ENCODE data around the gene LCMT2. TPM values are rescaled to one million over a fixed set of nuclear protein-coding genes. Genes with fewer than 3 reads are reported as not detected.

The LCMT2 gene
- total RNA-seq, 1 donor from 2014 or later, result 4.7 TPM

DNA sequence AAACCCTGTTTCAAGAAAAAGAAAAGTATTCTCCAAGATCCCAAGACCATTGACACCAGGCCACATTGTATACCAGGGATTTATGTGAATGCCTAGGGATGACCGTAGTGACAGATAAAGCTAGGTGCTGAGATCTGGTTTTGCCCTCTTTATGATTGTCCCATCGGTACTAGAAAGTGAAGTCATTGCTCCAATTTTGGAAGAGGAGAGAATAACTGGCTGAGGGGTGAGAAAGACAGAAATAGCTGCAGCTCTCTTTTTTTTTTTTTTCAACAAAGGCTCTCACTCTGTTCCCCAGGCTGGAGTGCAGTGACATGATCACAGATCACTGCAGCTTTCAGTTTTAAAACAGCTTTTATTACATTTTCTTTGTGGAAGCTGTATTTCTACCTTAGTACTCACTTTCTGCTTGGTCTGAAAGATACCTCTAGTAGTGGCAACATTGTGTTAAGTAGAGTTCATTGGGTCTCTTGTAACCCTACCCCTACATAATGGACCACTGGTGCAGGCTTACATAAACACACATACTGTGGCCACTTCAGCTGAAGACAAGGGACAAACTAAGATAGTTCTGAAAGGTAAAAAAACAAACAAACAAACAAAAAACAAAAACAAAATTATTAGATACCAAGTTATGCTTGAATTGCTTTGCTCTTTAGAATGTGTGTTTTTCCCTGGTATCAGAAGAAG is 22.5 kb upstream of the LCMT2 start:
- Histone ChIP-seq H3K9me3 (ENCODE audit: insufficient read depth, low read depth, low read length) (no peaks in the 10 kb centered on the region), H3K79me2 (ENCODE audit: insufficient read depth, low read length) (no peaks in the 10 kb centered on the region), H3K27ac (ENCODE audit: low read depth, low read length) (no peak overlapping the region), H3K27me3 (ENCODE audit: insufficient read depth, low read length) (no peaks in the 10 kb centered on the region), H2AFZ (ENCODE audit: low read depth, low read length) (no peak overlapping the region), H3K36me3 (ENCODE audit: insufficient read depth, low read length) (no peaks in the 10 kb centered on the region), H3K4me2 (ENCODE audit: low read length) (no peak overlapping the region), H3K4me1 (ENCODE audit: insufficient read depth, low read length) (no peaks in the 10 kb centered on the region), H3K9ac (ENCODE audit: low read length) (no peak overlapping the region), H4K20me1 (ENCODE audit: insufficient read depth, low read length) (no peaks in the 10 kb centered on the region), H3K4me3 (ENCODE audit: insufficient read depth, low read depth, low read length) (no peak overlapping the region)
- Mint-ChIP-seq H3K36me3 (ENCODE audit: low read depth, unreplicated experiment) (peaks cover 12% of the 10 kb centered on the region), H3K4me3 (ENCODE audit: unreplicated experiment) (no peak overlapping the region), H3K4me1 (ENCODE audit: low read depth, unreplicated experiment) (no peaks in the 10 kb centered on the region), H3K27me3 (ENCODE audit: low read depth, unreplicated experiment) (no peaks in the 10 kb centered on the region), H3K27ac (ENCODE audit: unreplicated experiment) (no peak overlapping the region), H3K9me3 (ENCODE audit: unreplicated experiment) (no peaks in the 10 kb centered on the region)
- TF ChIP-seq, protein P1, sequence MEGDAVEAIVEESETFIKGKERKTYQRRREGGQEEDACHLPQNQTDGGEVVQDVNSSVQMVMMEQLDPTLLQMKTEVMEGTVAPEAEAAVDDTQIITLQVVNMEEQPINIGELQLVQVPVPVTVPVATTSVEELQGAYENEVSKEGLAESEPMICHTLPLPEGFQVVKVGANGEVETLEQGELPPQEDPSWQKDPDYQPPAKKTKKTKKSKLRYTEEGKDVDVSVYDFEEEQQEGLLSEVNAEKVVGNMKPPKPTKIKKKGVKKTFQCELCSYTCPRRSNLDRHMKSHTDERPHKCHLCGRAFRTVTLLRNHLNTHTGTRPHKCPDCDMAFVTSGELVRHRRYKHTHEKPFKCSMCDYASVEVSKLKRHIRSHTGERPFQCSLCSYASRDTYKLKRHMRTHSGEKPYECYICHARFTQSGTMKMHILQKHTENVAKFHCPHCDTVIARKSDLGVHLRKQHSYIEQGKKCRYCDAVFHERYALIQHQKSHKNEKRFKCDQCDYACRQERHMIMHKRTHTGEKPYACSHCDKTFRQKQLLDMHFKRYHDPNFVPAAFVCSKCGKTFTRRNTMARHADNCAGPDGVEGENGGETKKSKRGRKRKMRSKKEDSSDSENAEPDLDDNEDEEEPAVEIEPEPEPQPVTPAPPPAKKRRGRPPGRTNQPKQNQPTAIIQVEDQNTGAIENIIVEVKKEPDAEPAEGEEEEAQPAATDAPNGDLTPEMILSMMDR (IDR thresholded peaks at IDR 0.05; ENCODE audit: insufficient read depth, low read depth, low read length), result no peak
- no peak for TF ChIP-seq EZH2 (IDR thresholded peaks at IDR 0.05; ENCODE audit: insufficient read depth, low read length)
- DNase-seq (ENCODE audit: low read depth) (no peak), FAIRE-seq (no peak)

DNA sequence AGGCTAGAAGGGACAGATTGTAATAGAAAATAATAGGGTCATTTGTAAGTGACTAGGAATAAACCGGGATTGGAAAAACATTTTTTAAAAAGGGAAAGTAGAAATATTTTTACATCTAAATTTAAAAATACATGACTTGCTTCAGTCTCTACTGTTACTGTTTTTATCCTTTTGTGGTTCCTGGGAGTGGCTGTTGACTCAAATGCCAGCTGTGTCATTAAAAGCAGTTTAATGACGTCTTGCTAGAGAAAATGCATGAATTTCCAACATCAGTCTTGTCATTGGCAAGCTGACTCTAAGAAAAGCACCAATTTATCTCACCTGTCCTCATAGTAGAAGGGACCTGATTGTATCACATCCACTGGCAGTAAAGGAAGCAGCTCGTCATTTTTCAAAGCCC is 16.7 kb upstream of the LCMT2 start:
- no peaks in the 10 kb centered on the region for H4K20me1 ChIP-seq (ENCODE audit: insufficient read depth, low read length)
- no peak for DNase-seq (ENCODE audit: low read depth)
- Mint-ChIP-seq H3K4me1 (ENCODE audit: low read depth, unreplicated experiment) (no peaks in the 10 kb centered on the region), H3K36me3 (ENCODE audit: low read depth, unreplicated experiment) (peaks cover 11% of the 10 kb centered on the region), H3K9me3 (ENCODE audit: unreplicated experiment) (no peaks in the 10 kb centered on the region), H3K27me3 (ENCODE audit: low read depth, unreplicated experiment) (no peaks in the 10 kb centered on the region), H3K4me3 (ENCODE audit: unreplicated experiment) (no peak overlapping the region), H3K27ac (ENCODE audit: unreplicated experiment) (no peak overlapping the region)
- FAIRE-seq, result no peak
- H3K79me2 ChIP-seq (ENCODE audit: insufficient read depth, low read length), result no peaks in the 10 kb centered on the region
- no peak overlapping the region for H3K9ac ChIP-seq (ENCODE audit: low read length)
- H3K4me3 ChIP-seq (ENCODE audit: insufficient read depth, low read depth, low read length), result no peak overlapping the region
- no peaks in the 10 kb centered on the region for H3K36me3 ChIP-seq (ENCODE audit: insufficient read depth, low read length)
- TF ChIP-seq EZH2 (IDR thresholded peaks at IDR 0.05; ENCODE audit: insufficient read depth, low read length), result no peak
- TF ChIP-seq, protein P1 (IDR thresholded peaks at IDR 0.05; ENCODE audit: insufficient read depth, low read depth, low read length), result no peak
- no peaks in the 10 kb centered on the region for H3K27me3 ChIP-seq (ENCODE audit: insufficient read depth, low read length)
- no peak overlapping the region for H3K27ac ChIP-seq (ENCODE audit: low read depth, low read length)
- H3K4me2 ChIP-seq (ENCODE audit: low read length), result no peak overlapping the region
- H2AFZ ChIP-seq (ENCODE audit: low read depth, low read length), result no peak overlapping the region
- H3K9me3 ChIP-seq (ENCODE audit: insufficient read depth, low read depth, low read length), result no peaks in the 10 kb centered on the region
- no peaks in the 10 kb centered on the region for H3K4me1 ChIP-seq (ENCODE audit: insufficient read depth, low read length)

DNA sequence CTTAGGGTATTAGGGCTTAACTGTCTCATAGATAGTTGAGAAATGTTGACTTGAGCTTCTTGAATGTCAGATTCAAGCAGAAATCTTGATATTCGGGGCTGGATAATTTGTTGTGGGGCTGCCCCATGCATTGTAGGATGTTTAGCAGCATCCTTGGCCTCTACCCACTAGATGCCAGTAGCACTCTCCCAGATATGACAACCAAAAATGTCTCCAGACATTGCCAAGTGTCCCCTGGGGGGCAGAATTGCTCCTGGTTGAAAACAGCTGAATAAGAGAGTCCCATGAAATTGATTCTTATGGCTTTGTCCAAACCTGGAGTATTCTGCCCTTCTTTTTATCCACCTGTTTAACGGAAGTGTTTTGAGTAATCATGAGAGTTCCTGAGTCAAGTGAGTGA is 15.9 kb upstream of the LCMT2 start:
- TF ChIP-seq EZH2 (IDR thresholded peaks at IDR 0.05; ENCODE audit: insufficient read depth, low read length), result no peak
- TF ChIP-seq, protein P1 (IDR thresholded peaks at IDR 0.05; ENCODE audit: insufficient read depth, low read depth, low read length), result no peak
- FAIRE-seq, result no peak
- H3K4me2 ChIP-seq (ENCODE audit: low read length), result no peak overlapping the region
- no peaks in the 10 kb centered on the region for H3K4me1 ChIP-seq (ENCODE audit: insufficient read depth, low read length)
- no peak for DNase-seq (ENCODE audit: low read depth)
- H3K27ac ChIP-seq (ENCODE audit: low read depth, low read length), result no peak overlapping the region
- H2AFZ ChIP-seq (ENCODE audit: low read depth, low read length), result no peak overlapping the region
- Mint-ChIP-seq H3K27me3 (ENCODE audit: low read depth, unreplicated experiment) (no peaks in the 10 kb centered on the region), H3K4me3 (ENCODE audit: unreplicated experiment) (no peak overlapping the region), H3K9me3 (ENCODE audit: unreplicated experiment) (no peaks in the 10 kb centered on the region), H3K36me3 (ENCODE audit: low read depth, unreplicated experiment) (peaks cover 8% of the 10 kb centered on the region), H3K27ac (ENCODE audit: unreplicated experiment) (no peak overlapping the region), H3K4me1 (ENCODE audit: low read depth, unreplicated experiment) (no peaks in the 10 kb centered on the region)
- H3K9ac ChIP-seq (ENCODE audit: low read length), result no peak overlapping the region
- H3K79me2 ChIP-seq (ENCODE audit: insufficient read depth, low read length), result no peaks in the 10 kb centered on the region
- no peak overlapping the region for H3K4me3 ChIP-seq (ENCODE audit: insufficient read depth, low read depth, low read length)
- no peaks in the 10 kb centered on the region for H3K9me3 ChIP-seq (ENCODE audit: insufficient read depth, low read depth, low read length)
- H3K36me3 ChIP-seq (ENCODE audit: insufficient read depth, low read length), result no peaks in the 10 kb centered on the region
- no peaks in the 10 kb centered on the region for H4K20me1 ChIP-seq (ENCODE audit: insufficient read depth, low read length)
- H3K27me3 ChIP-seq (ENCODE audit: insufficient read depth, low read length), result no peaks in the 10 kb centered on the region

All from astrocyte (in vitro differentiated cells and primary cell).